ENCODE results near the gene ZFP36.

The ZFP36 gene

DNA sequence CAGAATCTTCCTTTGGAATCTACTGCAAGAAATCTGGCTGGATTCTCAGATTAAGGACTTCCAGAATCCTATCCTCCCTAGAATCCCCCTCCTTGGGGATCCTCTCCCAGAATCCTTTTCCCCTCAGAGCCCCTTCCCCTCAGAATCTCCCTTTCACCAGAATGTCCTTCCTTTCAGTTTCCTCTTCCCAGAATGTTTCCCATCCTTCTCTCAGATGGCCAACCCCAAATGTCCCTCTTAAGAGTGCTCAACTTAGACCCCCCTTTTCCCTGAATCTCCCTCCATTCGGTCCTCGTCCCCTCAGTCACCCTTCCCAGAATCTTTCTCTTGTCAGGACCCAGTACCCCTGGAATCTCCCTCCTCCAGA lies 29.7 kb downstream of the ZFP36 start:
- Histone ChIP-seq H3K9ac (ENCODE audit: low read length) (peak overlapping the region; percentile 98), H3K27me3 (ENCODE audit: low read depth, low read length) (no peaks in the 10 kb centered on the region), H4K20me1 (ENCODE audit: insufficient read depth, low read length) (peaks cover 20% of the 10 kb centered on the region), H3K4me2 (ENCODE audit: low read length) (peak overlapping the region; percentile 92), H3K36me3 (replicated peaks; ENCODE audit: low read depth, low read length) (peaks cover 32% of the 10 kb centered on the region), H3K79me2 (ENCODE audit: low read length) (peaks cover 30% of the 10 kb centered on the region), H3K9me3 (ENCODE audit: insufficient read depth, low read length) (no peaks in the 10 kb centered on the region), H3K4me1 (ENCODE audit: low read length) (peaks cover 50% of the 10 kb centered on the region), H3K27ac (ENCODE audit: low read length) (peak overlapping the region; percentile 46), H3K4me3 (ENCODE audit: low read length) (peak overlapping the region; percentile 99), H2AFZ (ENCODE audit: low read depth, low read length) (no peak overlapping the region)
- no peak for TF ChIP-seq EZH2phosphoT487 (IDR thresholded peaks at IDR 0.05; ENCODE audit: low read depth)
- TF ChIP-seq, protein P1, sequence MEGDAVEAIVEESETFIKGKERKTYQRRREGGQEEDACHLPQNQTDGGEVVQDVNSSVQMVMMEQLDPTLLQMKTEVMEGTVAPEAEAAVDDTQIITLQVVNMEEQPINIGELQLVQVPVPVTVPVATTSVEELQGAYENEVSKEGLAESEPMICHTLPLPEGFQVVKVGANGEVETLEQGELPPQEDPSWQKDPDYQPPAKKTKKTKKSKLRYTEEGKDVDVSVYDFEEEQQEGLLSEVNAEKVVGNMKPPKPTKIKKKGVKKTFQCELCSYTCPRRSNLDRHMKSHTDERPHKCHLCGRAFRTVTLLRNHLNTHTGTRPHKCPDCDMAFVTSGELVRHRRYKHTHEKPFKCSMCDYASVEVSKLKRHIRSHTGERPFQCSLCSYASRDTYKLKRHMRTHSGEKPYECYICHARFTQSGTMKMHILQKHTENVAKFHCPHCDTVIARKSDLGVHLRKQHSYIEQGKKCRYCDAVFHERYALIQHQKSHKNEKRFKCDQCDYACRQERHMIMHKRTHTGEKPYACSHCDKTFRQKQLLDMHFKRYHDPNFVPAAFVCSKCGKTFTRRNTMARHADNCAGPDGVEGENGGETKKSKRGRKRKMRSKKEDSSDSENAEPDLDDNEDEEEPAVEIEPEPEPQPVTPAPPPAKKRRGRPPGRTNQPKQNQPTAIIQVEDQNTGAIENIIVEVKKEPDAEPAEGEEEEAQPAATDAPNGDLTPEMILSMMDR (IDR thresholded peaks at IDR 0.05; ENCODE audit: low read depth, low read length): no peak

DNA sequence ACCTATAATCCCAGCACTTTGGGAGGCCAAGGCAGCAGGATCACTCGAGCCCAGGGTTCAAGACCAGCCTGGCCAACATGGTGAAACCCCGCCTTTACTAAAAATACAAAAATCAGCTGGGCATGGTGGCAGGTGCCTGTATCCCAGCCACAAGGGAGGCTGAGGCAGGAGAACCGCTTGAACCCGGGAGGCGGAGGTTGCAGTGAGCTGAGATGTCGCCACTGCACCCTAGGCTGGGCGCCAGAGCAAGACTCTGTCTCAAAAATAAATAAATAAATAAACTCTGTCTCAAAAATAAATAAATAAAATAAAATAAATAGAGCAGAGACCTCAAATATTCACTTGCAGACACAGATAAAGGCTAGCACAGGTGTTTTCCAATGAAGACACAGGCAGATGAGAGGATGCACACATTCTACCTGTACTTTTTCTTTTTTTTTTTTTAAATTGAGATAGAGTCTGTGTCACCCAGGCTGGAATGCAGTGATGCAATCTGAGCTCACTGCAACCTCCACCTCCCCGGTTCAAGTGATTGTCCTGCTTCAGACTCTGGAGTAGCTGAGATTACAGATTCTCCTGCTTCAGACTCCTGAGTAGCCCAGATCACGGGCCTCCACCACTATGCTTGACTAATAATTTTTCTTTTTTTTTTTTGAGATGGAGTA lies 31.8 kb downstream of the ZFP36 start:
- no peak overlapping the region for H3K9ac ChIP-seq (ENCODE audit: low read length)
- H3K4me1 ChIP-seq (ENCODE audit: low read length): peaks cover 38% of the 10 kb centered on the region
- H2AFZ ChIP-seq (ENCODE audit: low read depth, low read length): no peak overlapping the region
- H4K20me1 ChIP-seq (ENCODE audit: insufficient read depth, low read length): peaks cover 13% of the 10 kb centered on the region
- peaks cover 27% of the 10 kb centered on the region for H3K79me2 ChIP-seq (ENCODE audit: low read length)
- no peak overlapping the region for H3K4me3 ChIP-seq (ENCODE audit: low read length)
- TF ChIP-seq EZH2phosphoT487 (IDR thresholded peaks at IDR 0.05; ENCODE audit: low read depth): no peak
- TF ChIP-seq, protein P1 (IDR thresholded peaks at IDR 0.05; ENCODE audit: low read depth, low read length): no peak
- H3K9me3 ChIP-seq (ENCODE audit: insufficient read depth, low read length): no peaks in the 10 kb centered on the region
- H3K4me2 ChIP-seq (ENCODE audit: low read length): no peak overlapping the region
- H3K27me3 ChIP-seq (ENCODE audit: low read depth, low read length): no peaks in the 10 kb centered on the region
- no peak overlapping the region for H3K27ac ChIP-seq (ENCODE audit: low read length)
- H3K36me3 ChIP-seq (replicated peaks; ENCODE audit: low read depth, low read length): peaks cover 20% of the 10 kb centered on the region

DNA sequence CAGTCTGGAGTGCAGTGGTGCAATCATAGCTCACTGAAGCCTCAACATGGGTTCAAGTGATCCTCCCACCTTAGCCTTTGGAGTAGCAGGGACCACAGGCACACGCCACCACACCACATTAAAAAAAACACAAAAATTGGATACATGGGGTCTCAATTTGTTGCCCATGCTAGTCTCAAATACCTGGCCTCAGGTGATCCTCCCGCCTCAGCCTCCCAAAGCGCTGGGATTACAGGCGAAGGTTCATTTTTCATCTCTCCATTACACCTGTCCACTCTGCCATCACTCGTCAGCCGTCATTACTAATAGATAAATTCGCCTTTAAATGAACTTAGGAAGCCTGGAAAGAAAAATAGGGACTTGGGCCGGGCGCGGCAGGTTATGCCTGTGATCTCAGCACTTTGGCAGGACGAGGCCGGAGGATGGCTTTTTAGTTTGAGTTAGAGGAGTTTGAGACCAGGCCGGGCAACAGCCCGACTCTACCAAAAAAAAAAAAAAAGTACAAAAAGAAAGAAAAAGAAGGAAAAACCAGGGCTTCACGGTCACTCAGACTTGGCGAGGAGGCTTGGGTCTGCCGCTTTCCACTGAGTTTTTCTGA lies 38.0 kb downstream of the ZFP36 start:
- TF ChIP-seq, protein P1 (IDR thresholded peaks at IDR 0.05; ENCODE audit: low read depth, low read length): no peak
- TF ChIP-seq EZH2phosphoT487 (IDR thresholded peaks at IDR 0.05; ENCODE audit: low read depth): no peak
- Histone ChIP-seq H3K79me2 (ENCODE audit: low read length) (peaks cover 53% of the 10 kb centered on the region), H3K4me1 (ENCODE audit: low read length) (peaks cover 55% of the 10 kb centered on the region), H3K9me3 (ENCODE audit: insufficient read depth, low read length) (no peaks in the 10 kb centered on the region), H3K36me3 (replicated peaks; ENCODE audit: low read depth, low read length) (peaks cover 29% of the 10 kb centered on the region), H3K27me3 (ENCODE audit: low read depth, low read length) (no peaks in the 10 kb centered on the region), H2AFZ (ENCODE audit: low read depth, low read length) (no peak overlapping the region), H3K4me2 (ENCODE audit: low read length) (peak overlapping the region; percentile 76), H4K20me1 (ENCODE audit: insufficient read depth, low read length) (peaks cover 22% of the 10 kb centered on the region), H3K4me3 (ENCODE audit: low read length) (peak overlapping the region; percentile 92), H3K9ac (ENCODE audit: low read length) (peak overlapping the region; percentile 98), H3K27ac (ENCODE audit: low read length) (peak overlapping the region; percentile 85)

DNA sequence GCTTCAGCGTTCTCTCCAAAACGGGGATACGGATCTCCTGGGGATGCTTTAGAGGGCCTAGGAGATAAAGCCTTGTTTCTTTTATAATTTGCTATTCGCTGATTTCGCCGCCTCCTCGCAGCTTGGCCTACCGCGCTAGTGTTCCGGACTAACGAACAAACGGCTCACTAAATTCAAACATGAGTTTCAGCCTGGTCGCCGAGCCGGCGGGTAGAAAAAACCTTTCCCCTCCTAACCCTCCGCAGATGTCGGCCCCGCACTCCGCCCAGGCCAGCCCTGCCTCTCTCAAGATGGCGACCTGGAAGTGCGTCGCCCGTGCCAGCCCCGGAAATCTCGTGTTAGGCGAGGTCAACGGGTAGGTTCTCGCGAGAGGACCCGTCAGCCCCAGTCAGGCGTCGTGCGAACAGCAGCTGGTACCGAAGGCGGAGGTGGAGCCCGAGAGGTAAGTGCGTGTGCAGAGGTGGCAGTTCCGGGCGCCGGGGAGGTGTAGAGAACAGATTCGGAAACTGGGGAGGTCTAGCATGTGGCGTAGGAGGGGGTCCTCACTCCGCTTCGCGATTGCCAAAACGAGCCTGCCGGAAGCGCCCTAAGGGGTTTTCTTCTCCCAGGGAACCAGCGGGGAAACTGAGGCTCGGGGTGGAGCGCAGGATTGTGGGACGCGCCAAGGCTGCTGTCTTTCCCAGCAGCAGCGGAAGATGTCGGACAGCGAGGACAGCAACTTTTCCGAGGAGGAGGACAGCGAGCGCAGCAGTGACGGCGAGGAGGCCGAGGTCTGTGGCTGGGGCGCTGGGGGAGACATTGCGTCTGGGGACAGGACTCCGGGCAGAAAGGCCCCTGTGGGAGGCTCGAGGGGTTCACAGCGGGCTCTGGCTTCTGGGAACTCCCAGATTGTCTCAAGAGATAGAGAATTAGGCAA lies 38.8 kb downstream of the ZFP36 start, which contains the start of gene SUPT5H:
Gene SUPT5H (plus strand): TSS at position 387 of the 916 bp plus-strand sequence. CDS start 309 bp downstream, at position 696.
- Histone ChIP-seq H3K4me3 (ENCODE audit: low read length) (peak within 1 kb of the TSS; percentile 92), H3K79me2 (ENCODE audit: low read length) (peaks cover 61% of the 10 kb centered on the region), H3K4me1 (ENCODE audit: low read length) (peaks cover 52% of the 10 kb centered on the region), H3K27ac (ENCODE audit: low read length) (peak within 1 kb of the TSS; percentile 85), H3K4me2 (ENCODE audit: low read length) (peak within 1 kb of the TSS; percentile 95), H3K9me3 (ENCODE audit: insufficient read depth, low read length) (no peaks in the 10 kb centered on the region), H2AFZ (ENCODE audit: low read depth, low read length) (peak within 1 kb of the TSS; percentile 9; the same call in 1 of the 2 replicates), H3K27me3 (ENCODE audit: low read depth, low read length) (no peaks in the 10 kb centered on the region), H3K36me3 (replicated peaks; ENCODE audit: low read depth, low read length) (peaks cover 31% of the 10 kb centered on the region), H4K20me1 (ENCODE audit: insufficient read depth, low read length) (peaks cover 29% of the 10 kb centered on the region), H3K9ac (ENCODE audit: low read length) (peak within 1 kb of the TSS; percentile 98)
- TF ChIP-seq, protein P1 (IDR thresholded peaks at IDR 0.05; ENCODE audit: low read depth, low read length): no peak
- no peak for TF ChIP-seq EZH2phosphoT487 (IDR thresholded peaks at IDR 0.05; ENCODE audit: low read depth)
